ENCODE data around the gene BCAR1. TPM values are rescaled to one million over a fixed set of nuclear protein-coding genes. Genes with fewer than 3 reads are reported as not detected.

The BCAR1 gene
- total and polyA plus RNA-seq, 2 of the 13 experiments (the other 11 are each of a cell fraction or from before 2014, with no cell fraction given): 48.1 to 51.7 TPM

DNA sequence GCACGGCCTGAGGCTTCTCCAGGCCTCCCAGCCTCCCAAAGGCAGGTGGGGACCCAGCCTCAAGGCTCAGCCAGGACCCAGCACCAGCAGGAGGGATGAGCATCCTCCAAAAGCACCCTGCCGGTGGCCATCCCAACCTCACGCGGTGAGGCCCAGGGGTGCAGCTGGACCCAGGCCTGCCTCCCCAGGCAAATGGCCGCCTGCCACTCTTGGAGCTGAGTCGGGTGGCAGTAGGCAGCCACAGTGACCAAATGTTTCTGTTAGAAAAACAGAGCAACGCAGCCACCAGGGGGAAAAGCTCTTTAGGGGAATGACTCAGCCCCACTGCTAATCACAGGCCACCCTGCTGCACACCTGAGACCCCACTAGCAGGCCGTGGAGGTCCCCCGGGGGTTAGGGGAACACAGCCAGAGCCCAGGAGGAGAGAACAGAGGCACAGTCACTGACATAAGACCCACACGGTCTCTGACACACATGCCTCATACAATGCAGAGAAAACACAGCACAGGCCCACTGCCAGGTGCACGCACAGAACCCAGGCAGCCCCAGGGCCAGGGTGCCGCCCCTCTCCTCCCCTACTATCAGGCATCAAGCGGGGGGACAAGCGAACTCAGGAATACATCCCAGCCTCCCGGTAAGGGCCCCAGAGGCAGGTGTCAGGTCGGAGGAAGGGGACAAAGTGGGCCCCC, 12.4 kb downstream of the BCAR1 start (continued):
- TF ChIP-seq, protein P1, sequence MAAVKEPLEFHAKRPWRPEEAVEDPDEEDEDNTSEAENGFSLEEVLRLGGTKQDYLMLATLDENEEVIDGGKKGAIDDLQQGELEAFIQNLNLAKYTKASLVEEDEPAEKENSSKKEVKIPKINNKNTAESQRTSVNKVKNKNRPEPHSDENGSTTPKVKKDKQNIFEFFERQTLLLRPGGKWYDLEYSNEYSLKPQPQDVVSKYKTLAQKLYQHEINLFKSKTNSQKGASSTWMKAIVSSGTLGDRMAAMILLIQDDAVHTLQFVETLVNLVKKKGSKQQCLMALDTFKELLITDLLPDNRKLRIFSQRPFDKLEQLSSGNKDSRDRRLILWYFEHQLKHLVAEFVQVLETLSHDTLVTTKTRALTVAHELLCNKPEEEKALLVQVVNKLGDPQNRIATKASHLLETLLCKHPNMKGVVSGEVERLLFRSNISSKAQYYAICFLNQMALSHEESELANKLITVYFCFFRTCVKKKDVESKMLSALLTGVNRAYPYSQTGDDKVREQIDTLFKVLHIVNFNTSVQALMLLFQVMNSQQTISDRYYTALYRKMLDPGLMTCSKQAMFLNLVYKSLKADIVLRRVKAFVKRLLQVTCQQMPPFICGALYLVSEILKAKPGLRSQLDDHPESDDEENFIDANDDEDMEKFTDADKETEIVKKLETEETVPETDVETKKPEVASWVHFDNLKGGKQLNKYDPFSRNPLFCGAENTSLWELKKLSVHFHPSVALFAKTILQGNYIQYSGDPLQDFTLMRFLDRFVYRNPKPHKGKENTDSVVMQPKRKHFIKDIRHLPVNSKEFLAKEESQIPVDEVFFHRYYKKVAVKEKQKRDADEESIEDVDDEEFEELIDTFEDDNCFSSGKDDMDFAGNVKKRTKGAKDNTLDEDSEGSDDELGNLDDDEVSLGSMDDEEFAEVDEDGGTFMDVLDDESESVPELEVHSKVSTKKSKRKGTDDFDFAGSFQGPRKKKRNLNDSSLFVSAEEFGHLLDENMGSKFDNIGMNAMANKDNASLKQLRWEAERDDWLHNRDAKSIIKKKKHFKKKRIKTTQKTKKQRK (IDR thresholded peaks at IDR 0.05; ENCODE audit: low read length): no peak
- TF ChIP-seq ZNF567 (CRISPR knock-in tag; IDR thresholded peaks at IDR 0.05; ENCODE audit: borderline replicate concordance) (no peak), ZNF687 (CRISPR knock-in tag; IDR thresholded peaks at IDR 0.05) (no peak), TERF1 (CRISPR knock-in tag; IDR thresholded peaks at IDR 0.05) (no peak), CTCF (CRISPR knock-in tag; IDR thresholded peaks at IDR 0.05) (peak; percentile 36), PAX8 (CRISPR knock-in tag; IDR thresholded peaks at IDR 0.05; ENCODE audit: borderline replicate concordance) (no peak), ZNF432 (CRISPR knock-in tag; IDR thresholded peaks at IDR 0.05; ENCODE audit: borderline replicate concordance) (no peak), NCOR1 (IDR thresholded peaks at IDR 0.05; ENCODE audit: borderline replicate concordance, low read length) (no peak), NCOA2 (CRISPR knock-in tag; IDR thresholded peaks at IDR 0.05) (no peak), EED (CRISPR knock-in tag; IDR thresholded peaks at IDR 0.05) (no peak), AHR (CRISPR knock-in tag; IDR thresholded peaks at IDR 0.05) (0 out of 2 replicates have a peak, but pooled peaks have one; percentile 33), POLR2G (IDR thresholded peaks at IDR 0.05; ENCODE audit: low read depth, low read length) (no peak), ZNF44 (CRISPR knock-in tag; IDR thresholded peaks at IDR 0.05) (0 out of 2 replicates have a peak, but pooled peaks have one; percentile 49), AGO2 (optimal IDR thresholded peaks at IDR 0.05; ENCODE audit: low read depth, low read length) (peak; percentile 27)
- TF ChIP-seq, protein P2, sequence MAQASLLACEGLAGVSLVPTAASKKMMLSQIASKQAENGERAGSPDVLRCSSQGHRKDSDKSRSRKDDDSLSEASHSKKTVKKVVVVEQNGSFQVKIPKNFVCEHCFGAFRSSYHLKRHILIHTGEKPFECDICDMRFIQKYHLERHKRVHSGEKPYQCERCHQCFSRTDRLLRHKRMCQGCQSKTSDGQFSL (CRISPR knock-in tag; IDR thresholded peaks at IDR 0.05): no peak
- TF ChIP-seq, protein P3, sequence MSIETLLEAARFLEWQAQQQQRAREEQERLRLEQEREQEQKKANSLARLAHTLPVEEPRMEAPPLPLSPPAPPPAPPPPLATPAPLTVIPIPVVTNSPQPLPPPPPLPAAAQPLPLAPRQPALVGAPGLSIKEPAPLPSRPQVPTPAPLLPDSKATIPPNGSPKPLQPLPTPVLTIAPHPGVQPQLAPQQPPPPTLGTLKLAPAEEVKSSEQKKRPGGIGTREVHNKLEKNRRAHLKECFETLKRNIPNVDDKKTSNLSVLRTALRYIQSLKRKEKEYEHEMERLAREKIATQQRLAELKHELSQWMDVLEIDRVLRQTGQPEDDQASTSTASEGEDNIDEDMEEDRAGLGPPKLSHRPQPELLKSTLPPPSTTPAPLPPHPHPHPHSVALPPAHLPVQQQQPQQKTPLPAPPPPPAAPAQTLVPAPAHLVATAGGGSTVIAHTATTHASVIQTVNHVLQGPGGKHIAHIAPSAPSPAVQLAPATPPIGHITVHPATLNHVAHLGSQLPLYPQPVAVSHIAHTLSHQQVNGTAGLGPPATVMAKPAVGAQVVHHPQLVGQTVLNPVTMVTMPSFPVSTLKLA (IDR thresholded peaks at IDR 0.05): no peak

All from HepG2 (cell line).